ENCODE data around the gene PURB. TPM values are rescaled to one million over a fixed set of nuclear protein-coding genes. Genes with fewer than 3 reads are reported as not detected.

Gene PURB
- total RNA-seq, 4 donors from 2014 or later, result 16.4 to 27.7 (median 21.5) TPM

GRCh38 chr7:44852590-44852989, 32.7 kb downstream of the PURB start:
- Histone ChIP-seq H3K9me3 (no peaks in the 10 kb centered on the region), H3K4me3 (no peak overlapping the region), H3K27me3 (no peaks in the 10 kb centered on the region), H3K36me3 (no peaks in the 10 kb centered on the region), H3K27ac (no peak overlapping the region), H3K4me1 (peaks cover 0 to 19% (median 6%) of the 10 kb centered on the region in 3 donors)
- TF ChIP-seq POLR2A (IDR thresholded peaks at IDR 0.05) (no peak), CTCF (IDR thresholded peaks at IDR 0.05) (no peak)
- DNase-seq, result no peak
- intact Hi-C loops (cut with DNase I), result loop anchor here (10.0 kb wide), 1 partner anchor 282 kb away; no protein-coding TSS in a partner anchor
- WGBS, 2 donors, result 76 to 86% methylated on average over 3 of the region's 3 CpGs

- Histone ChIP-seq H3K4me3 (no peak overlapping the region), H3K27me3 (no peaks in the 10 kb centered on the region), H3K36me3 (no peaks in the 10 kb centered on the region), H3K27ac (no peak overlapping the region), H3K9me3 (no peaks in the 10 kb centered on the region), H3K4me1 (peaks cover 0 to 35% (median 10%) of the 10 kb centered on the region in 3 donors)
- intact Hi-C loops (cut with DNase I), result loop anchor here (5.0 to 10.0 kb wide), 2 partner anchors 263 to 285 kb away; no protein-coding TSS in a partner anchor
- DNase-seq, result no peak
- no peak for TF ChIP-seq POLR2A (IDR thresholded peaks at IDR 0.05)
- WGBS, 2 donors, result 74 to 78% methylated on average over 4 of the region's 5 CpGs
These were observed 35.3 kb downstream of the PURB start for GRCh38 chr7:44849885-44850544.

- Histone ChIP-seq H3K27me3 (no peaks in the 10 kb centered on the region), H3K9me3 (no peaks in the 10 kb centered on the region), H3K4me1 (peaks cover 0 to 41% (median 10%) of the 10 kb centered on the region in 3 donors), H3K4me3 (peak overlapping the region in 3 of 4 donors; percentile 65 to 84 (median 79)), H3K36me3 (no peaks in the 10 kb centered on the region), H3K27ac (peak overlapping the region in 1 of 4 donors; percentile 99)
- no peak for DNase-seq
- TF ChIP-seq POLR2A (IDR thresholded peaks at IDR 0.05) (no peak), CTCF (IDR thresholded peaks at IDR 0.05) (no peak)
- 69 to 83% methylated on average over 8 to 9 of the region's 10 CpGs for WGBS, 2 donors
- intact Hi-C loops (cut with DNase I), result loop anchor here (5.0 kb wide), 1 partner anchor 262 kb away; no protein-coding TSS in a partner anchor
These were observed 36.0 kb downstream of the PURB start for GRCh38 chr7:44849259-44849884.

GRCh38 chr7:44847920-44848634, 37.3 kb downstream of the PURB start, which contains the start of gene H2AZ2:
Gene H2AZ2, minus strand, starts transcription at chr7:44848087. Its CDS starts 116 bp downstream, at chr7:44847971.
- intact Hi-C loops (cut with DNase I), result loop anchor here (5.0 kb wide), 1 partner anchor 261 kb away; no protein-coding TSS in a partner anchor
- H3K27me3 ChIP-seq, result no peaks in the 10 kb centered on the region
- TF ChIP-seq CTCF (IDR thresholded peaks at IDR 0.05) (peak in 2 of 6 experiments; percentile 4 to 15), POLR2A (IDR thresholded peaks at IDR 0.05) (peak in 3 of 4 donors; percentile 73 to 93 (median 91))
- no peaks in the 10 kb centered on the region for H3K9me3 ChIP-seq
- no peaks in the 10 kb centered on the region for H3K36me3 ChIP-seq
- peak; percentile 99 for DNase-seq
- H3K4me3 ChIP-seq, result peak within 1 kb of the TSS; percentile 65 to 84 (median 77)
- peak within 1 kb of the TSS; percentile 95 to 99 (median 98) for H3K27ac ChIP-seq
- H3K4me1 ChIP-seq, result peaks cover 0 to 52% (median 10%) of the 10 kb centered on the region in 3 donors
- WGBS, 2 donors, result 1 to 2% methylated on average over 19 to 22 of the region's 70 CpGs

GRCh38 chr7:44847509-44847919, 37.8 kb downstream of the PURB start:
- peak overlapping the region; percentile 65 to 84 (median 77) for H3K4me3 ChIP-seq
- WGBS, 2 donors, result 0% methylated on average over 6 to 21 of the region's 36 CpGs
- H3K4me1 ChIP-seq, result peaks cover 0 to 56% (median 11%) of the 10 kb centered on the region in 3 donors
- H3K27ac ChIP-seq, result peak overlapping the region; percentile 95 to 99 (median 98)
- peaks cover 0 to 4% (median 0%) of the 10 kb centered on the region in 3 donors for H3K36me3 ChIP-seq
- intact Hi-C loops (cut with DNase I), result loop anchor here (5.0 kb wide), 1 partner anchor 260 kb away; no protein-coding TSS in a partner anchor
- no peak for TF ChIP-seq POLR2A (IDR thresholded peaks at IDR 0.05)
- TF ChIP-seq CTCF (IDR thresholded peaks at IDR 0.05), result peak; percentile 76 to 93 (median 89)
- no peaks in the 10 kb centered on the region for H3K9me3 ChIP-seq
- DNase-seq, result peak; percentile 65
- no peaks in the 10 kb centered on the region for H3K27me3 ChIP-seq

Measured in esophagus squamous epithelium (tissue), 5 donors.